ENCODE results near the gene SGSM1. TPM values are rescaled to one million over a fixed set of nuclear protein-coding genes. Genes with fewer than 3 reads are reported as not detected.

The SGSM1 gene
- total and polyA plus RNA-seq, 9 donors: 0.91 to 4.4 (median 2.5) TPM

GRCh38 chr22:24920029-24920428 lies 114.0 kb downstream of the SGSM1 start:
- no peaks in the 10 kb centered on the region for H3K36me3 ChIP-seq
- H3K27ac ChIP-seq: no peak overlapping the region
- no peaks in the 10 kb centered on the region for H3K9me3 ChIP-seq
- no peak for TF ChIP-seq EP300 (IDR thresholded peaks at IDR 0.05)
- TF ChIP-seq POLR2A (IDR thresholded peaks at IDR 0.05): no peak
- TF ChIP-seq CTCF (IDR thresholded peaks at IDR 0.05): no peak
- 89 to 94% (median 93%) methylated on average over 4 of the region's 4 CpGs for WGBS, 3 donors
- H3K27me3 ChIP-seq: no peaks in the 10 kb centered on the region
- no peaks in the 10 kb centered on the region for H3K4me1 ChIP-seq (ENCODE audit: insufficient read depth)
- DNase-seq: no peak
- H3K4me3 ChIP-seq: no peak overlapping the region
- intact Hi-C loops (cut with DNase I): no loop called here

- no peaks in the 10 kb centered on the region for H3K4me1 ChIP-seq (ENCODE audit: insufficient read depth)
- H3K27ac ChIP-seq: no peak overlapping the region
- H3K36me3 ChIP-seq: no peaks in the 10 kb centered on the region
- TF ChIP-seq EP300 (IDR thresholded peaks at IDR 0.05) (no peak), POLR2A (IDR thresholded peaks at IDR 0.05) (no peak), CTCF (IDR thresholded peaks at IDR 0.05) (no peak)
- H3K9me3 ChIP-seq: no peaks in the 10 kb centered on the region
- H3K4me3 ChIP-seq: no peak overlapping the region
- intact Hi-C loops (cut with DNase I): no loop called here
- WGBS, 3 donors: 43 to 49% (median 45%) methylated on average over 17 of the region's 17 CpGs
- H3K27me3 ChIP-seq: no peaks in the 10 kb centered on the region
- DNase-seq: no peak
Measured at GRCh38 chr22:24925586-24926427, 119.8 kb downstream of the SGSM1 start.

GRCh38 chr22:24926428-24926725 lies 120.4 kb downstream of the SGSM1 start:
- intact Hi-C loops (cut with DNase I): no loop called here
- Histone ChIP-seq H3K4me1 (ENCODE audit: insufficient read depth) (no peaks in the 10 kb centered on the region), H3K27ac (no peak overlapping the region), H3K4me3 (no peak overlapping the region), H3K27me3 (no peaks in the 10 kb centered on the region), H3K36me3 (no peaks in the 10 kb centered on the region), H3K9me3 (no peaks in the 10 kb centered on the region)
- TF ChIP-seq CTCF (IDR thresholded peaks at IDR 0.05): no peak
- no peak for TF ChIP-seq POLR2A (IDR thresholded peaks at IDR 0.05)
- no peak for TF ChIP-seq EP300 (IDR thresholded peaks at IDR 0.05)
- no peak for DNase-seq
- 19 to 33% (median 29%) methylated on average over 3 of the region's 3 CpGs for WGBS, 3 donors

- no peak for DNase-seq
- 93 to 96% (median 94%) methylated on average over 1 of the region's 1 CpG for whole genome bisulfite sequencing, 3 donors
- H3K27ac ChIP-seq: no peak overlapping the region
- no peak overlapping the region for H3K4me3 ChIP-seq
- intact Hi-C loops (cut with DNase I): no loop called here
- H3K36me3 ChIP-seq: no peaks in the 10 kb centered on the region
- H3K4me1 ChIP-seq (ENCODE audit: insufficient read depth): no peaks in the 10 kb centered on the region
- H3K9me3 ChIP-seq: no peaks in the 10 kb centered on the region
- TF ChIP-seq POLR2A (IDR thresholded peaks at IDR 0.05) (no peak), EP300 (IDR thresholded peaks at IDR 0.05) (no peak), CTCF (IDR thresholded peaks at IDR 0.05) (no peak)
- no peaks in the 10 kb centered on the region for H3K27me3 ChIP-seq
Measured at GRCh38 chr22:24926849-24927579, 121.0 kb downstream of the SGSM1 start.
